HG02763 (cell line): ENCODE results near the gene PTGES2.

Source experiments
- ATAC-seq: cut with Tn5 transposase; IDR thresholded peaks from one replicate; pipeline ENCODE4 v1.9.1; 2021; ENCODE audit warnings: mild to moderate bottlenecking, moderate library complexity; ENCODE audit not compliant: unreplicated experiment

PTGES2 gene

DNA sequence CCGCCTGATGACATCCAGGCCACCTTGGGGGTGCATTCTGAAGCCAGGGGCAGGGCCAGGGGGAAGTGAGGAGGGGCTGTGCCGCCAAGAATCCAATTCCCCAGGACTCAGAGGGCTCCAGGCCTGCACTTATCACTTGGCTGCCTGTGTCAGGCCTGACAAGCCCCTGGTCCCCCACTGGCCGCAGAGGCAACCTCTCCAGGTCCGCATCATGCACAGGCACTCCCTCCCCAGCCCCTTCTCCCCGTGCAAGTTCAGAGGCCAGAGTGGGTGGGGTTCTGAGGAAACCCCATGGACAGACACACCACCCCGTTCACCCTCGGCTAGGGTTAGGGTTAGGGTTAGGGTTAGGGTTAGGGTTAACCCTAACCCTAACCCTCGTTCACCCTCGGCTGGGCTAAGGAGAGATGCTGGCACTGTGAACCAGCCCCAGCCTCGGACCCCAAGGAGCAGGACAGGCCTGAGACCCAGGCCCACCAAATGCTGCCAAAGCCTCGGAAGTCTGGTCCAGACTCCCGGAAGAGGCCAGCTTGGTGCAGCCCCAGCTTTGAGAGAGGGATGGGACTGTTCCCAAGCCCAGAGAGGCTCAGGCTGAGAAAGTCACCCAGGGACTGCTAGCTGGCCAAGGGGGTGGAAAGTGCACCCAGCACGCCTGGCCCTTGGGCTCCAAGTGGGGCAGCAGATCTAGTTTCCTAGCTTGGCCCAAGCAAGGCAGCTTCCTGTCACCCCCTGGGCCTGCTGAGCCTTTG is 26.6 kb upstream of the PTGES2 start:
- ATAC-seq: no peak

DNA sequence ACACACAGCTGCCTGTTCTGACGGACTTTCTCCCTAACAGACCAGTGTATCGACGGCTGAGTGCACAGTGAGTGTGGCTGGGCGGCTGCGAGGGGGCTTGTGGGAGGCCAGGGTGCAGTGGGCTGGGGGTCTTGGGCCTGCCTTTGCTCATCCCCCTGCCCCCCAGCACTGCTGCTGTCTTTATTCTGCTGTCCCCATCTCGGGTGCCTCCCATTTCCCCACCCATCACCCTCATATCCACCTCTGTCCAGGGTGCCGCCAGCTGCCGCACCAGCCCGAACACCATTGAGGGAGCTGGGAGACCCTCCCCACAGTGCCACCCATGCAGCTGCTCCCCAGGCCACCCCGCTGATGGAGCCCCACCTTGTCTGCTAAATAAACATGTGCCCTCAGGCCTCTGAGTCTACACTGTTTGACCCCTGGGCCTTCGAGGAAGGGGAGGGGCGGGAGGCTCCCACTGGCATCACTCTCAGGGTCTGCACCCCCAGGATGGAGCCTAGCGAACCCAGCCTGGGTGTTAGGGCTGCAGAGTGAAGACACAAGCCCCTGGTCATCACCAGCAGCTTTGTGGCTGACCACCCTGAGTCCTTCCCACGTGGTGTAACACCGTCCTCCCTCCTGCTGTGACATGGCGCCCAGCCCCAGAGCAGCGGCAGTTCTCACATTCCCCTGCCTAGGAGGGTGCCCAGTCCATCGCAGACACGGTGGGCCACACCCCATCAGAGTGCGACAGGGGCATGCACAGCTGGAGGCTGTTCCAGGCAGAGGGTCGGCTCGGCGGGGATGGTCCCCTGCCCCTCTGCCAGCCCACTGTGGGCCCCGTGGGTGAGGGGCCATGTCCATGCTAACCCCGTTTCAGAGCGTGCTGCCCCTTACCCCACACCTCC is 25.8 kb upstream of the PTGES2 start:
- ATAC-seq: no peak

DNA sequence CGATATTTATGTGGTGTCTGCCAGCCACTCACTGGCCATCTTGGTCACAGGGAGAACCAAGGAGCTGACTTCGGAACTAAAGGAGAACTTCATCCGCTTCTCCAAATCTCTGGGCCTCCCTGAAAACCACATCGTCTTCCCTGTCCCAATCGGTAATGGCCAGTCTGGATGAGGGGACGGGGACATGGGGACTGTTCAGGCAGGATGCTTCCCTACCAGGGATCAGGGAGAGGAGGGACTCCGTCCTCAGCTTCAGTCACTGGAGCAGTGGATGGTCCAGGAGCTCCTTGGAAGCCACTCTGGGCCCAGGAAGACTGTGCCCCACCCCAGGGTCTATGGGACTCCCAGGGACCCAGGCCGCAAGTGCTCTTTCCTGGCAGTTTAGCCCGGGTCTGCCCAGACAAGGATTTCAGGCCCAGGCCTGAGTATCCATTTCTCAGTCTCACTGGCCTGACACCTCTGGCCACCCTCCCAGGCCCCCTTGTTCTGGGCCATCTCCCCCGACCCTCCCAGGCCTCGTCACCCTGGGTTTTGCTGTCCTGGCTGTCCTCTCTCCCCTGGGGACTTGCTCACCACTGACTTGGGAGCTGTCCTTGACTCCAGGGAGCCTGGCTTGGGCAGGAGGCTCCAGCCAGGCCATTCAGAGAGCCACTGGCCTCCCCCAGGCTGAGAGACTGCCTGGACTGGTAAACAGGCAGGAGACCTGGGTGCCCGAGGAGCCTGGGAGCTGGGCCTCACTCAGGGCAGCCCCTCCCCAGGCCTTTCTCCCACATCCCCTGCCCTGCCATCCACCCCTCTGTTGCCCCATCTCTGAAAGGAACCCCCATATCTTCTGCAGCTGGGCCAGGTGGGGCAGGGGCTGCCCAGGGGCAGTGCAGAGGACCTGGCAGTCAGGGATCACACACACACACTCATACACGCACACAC is 24.9 kb upstream of the PTGES2 start:
- ATAC-seq: no peak

DNA sequence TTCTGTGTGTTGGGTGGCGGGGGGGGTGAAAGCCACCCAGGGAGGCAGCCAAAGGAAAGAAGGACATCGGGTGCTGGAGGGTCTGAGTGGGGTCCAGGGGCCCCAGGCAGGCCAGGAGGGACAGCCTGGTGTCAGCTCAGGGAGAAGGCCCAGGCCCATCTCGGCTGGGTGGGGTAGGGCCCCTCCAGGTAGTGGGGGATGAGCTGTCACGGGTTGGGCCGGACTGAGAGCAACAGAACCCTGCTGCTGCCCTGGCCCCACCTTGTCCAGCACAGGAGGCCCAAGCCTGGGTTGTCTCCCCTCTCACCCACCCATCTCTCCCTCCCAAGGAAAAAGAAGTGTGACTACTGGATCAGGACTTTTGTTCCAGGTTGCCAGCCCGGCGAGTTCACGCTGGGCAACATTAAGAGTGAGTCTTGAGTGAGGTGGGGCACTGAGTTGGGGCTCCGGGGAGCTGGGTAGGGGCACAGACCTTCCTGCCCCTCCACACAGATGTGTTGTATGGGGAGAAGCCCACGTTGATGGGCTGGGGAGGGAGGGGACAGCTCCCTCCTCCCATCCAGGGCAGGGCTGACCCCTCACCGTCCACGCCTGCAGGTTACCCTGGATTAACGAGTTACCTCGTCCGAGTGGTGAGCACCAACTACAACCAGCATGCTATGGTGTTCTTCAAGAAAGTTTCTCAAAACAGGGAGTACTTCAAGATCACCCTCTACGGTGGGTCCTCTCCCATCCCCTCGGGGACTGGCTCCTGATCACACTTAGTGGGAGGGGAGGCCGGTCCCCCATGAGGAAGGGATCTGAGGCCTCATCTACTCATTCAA is 24.0 kb upstream of the PTGES2 start:
- no peak for ATAC-seq

DNA sequence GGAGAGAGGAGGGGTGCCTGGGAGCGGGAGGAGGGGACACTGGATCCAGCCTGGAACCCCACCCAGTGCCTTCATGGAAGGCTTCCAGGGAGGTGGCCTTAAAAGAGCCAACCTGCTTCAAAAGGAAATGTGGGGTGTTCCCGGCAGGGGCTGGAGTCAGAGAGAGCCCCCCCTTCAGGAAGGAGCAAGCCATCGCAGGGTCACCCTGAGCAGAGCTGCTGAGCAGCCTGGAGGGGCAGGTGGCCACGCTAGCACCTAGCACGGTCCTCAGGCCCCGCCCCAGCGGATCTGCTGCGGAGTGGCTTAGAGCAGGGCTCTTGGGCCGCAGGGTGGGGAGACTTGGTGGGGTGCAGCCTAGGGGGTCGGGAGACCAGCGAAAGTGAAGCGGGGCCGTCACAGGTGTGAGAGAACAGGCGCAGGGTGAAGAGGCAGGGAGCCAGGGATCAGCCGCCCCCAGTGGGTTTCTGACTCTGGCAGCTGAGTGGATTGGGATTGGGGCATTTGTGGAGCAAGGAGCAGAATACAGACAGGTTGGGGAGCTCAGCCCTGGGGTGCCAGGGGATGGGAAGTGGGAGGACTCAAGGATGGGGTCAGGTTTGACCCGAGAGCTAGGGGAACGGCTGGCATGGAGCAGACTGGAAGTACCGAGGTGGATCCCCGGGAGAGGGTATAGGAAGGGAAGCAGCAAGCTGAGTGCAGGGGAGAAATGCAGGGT is 23.2 kb upstream of the PTGES2 start:
- no peak for ATAC-seq

DNA sequence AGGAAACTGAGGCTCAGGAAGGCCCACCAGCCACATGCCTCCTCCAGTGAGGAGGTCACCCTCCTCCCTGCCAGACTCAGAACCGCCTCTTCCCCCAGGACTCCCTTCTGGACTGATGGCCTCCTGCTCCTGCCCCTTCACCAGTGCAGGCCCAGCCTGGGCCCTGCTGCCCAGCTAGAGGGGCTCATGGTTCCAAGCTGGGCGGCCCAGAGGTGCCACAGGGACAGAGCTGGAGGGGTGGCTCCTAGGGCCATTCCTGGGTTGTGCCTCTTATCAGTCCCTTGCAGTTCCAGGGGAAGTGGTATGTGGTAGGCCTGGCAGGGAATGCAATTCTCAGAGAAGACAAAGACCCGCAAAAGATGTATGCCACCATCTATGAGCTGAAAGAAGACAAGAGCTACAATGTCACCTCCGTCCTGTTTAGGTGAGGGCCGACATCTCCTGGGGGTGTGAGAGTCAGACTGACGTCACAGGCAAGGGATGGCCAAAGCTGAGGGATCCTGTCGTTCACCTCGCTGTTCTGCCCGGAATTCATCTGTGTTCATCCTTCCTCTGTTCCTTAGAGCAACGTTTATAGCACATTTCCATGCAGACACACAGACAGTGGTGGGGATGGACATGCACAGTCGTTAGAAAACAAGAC is 22.5 kb upstream of the PTGES2 start:
- no peak for ATAC-seq

DNA sequence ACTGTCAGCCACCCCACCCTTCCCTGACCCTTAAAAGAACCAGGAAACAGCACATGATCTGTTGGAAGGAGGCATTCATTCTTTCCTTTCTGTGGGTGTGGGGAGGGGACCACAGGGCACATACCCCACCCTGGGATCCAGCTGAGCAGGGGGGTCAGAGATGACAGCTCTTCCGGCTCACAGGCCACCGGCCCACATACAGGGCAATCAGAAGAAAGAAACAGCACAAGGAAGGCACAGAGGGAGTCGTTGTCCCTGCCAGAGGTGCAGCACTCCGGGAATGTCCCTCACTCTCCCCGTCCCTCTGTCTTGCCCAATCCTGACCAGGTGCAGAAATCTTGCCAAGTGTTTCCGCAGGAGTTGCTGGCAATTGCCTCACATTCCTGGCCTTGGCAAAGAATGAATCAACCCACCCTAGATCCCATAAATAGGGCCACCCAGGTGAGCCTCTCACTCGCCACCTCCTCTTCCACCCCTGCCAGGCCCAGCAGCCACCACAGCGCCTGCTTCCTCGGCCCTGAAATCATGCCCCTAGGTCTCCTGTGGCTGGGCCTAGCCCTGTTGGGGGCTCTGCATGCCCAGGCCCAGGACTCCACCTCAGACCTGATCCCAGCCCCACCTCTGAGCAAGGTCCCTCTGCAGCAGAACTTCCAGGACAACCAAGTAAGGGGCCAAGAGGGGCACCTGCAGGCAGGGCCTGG is 21.6 kb upstream of the PTGES2 start, which contains the start of gene LCN2:
LCN2 (plus strand) TSS at position 453 of the 701 bp plus-strand sequence; CDS start at position 526, 73 bp downstream.
- ATAC-seq: no peak

DNA sequence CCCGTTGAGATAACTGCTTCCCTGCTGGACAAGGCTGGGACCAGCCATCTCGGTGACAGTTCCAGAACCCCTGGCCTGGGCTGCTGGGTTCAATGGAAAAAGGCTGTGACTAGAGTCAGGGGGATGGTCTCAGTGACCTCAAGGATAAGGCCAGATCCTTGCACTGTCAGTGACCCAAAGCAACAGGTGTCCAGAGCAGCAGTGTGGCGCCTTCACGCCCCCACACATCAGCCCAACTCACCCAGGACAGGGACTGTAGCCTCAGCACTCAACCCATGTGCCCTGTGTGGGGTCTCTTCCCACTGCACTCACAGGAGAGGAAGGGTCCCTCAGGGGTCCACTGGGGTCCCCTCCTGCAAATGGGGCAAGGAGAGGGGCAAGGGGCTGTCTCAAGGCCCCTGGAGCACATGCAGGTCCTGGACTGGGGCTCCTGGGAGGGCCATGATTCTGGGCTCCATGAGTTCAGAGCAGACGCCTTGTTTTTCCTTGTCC is 21.0 kb upstream of the PTGES2 start:
- no peak for ATAC-seq

DNA sequence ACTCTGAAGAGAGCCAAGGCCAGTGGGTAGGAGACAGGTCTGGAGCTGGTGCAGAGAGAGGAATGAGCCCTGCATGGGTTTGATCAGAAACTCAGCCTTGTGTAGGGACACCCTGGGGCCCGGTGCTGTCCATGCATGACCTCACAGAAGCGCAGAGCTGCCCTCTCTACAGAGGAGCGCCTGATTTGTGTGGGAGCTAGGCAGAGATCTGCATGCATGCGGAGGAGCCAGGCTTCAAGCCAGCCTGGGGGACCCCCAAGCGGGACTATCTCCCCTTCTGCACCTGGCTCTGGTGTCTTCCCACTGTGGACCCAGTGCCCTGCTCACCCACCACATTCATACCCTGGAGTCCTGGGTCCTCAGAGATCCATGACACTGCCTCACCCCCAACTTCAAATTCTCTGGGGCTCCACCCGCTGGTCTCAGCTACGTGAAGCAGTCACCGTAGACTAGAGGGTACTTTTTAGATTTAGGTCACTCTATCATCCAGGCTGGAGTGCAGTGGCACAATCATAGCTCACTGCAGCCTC is 19.1 kb upstream of the PTGES2 start:
- no peak for ATAC-seq

DNA sequence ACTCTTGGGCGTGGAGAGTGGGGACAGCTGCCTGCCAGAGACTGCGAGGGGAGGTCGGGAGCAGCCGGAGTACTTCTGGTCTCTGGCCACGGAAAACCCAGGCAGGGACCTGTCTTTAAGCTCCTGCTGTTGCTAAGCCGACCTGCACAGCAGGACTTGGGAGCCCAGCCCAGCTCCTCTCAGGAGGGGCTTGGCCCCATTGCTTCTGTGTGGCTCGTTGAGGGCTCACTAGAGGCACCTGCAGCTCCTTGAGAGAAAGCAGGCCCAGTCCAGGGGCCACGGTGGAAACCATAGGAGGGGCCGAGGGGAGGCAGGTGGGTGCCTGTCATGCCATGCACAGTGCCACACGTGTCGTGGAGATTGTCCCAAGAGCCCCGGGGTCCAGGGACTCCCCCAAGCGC is 18.4 kb upstream of the PTGES2 start:
- ATAC-seq: no peak

DNA sequence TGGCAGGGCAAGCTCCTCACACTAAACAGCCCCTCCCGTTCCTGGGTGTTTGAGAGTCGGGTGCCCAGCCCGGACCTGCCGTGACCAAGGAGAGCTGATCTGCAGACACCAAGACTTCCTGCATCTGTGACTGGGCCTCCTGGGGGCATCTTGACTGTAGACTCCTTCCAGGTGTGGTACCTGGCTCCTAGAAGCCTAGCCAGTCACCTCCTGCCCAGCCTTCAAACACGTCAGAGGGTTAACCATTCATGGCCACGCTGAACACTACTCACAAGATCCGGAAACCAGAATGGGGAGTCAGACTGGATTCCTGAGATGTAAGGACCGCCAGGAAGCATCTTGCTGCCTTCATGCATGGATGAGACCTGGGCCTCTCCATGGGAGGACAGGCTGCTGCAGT is 18.0 kb upstream of the PTGES2 start:
- no peak for ATAC-seq

DNA sequence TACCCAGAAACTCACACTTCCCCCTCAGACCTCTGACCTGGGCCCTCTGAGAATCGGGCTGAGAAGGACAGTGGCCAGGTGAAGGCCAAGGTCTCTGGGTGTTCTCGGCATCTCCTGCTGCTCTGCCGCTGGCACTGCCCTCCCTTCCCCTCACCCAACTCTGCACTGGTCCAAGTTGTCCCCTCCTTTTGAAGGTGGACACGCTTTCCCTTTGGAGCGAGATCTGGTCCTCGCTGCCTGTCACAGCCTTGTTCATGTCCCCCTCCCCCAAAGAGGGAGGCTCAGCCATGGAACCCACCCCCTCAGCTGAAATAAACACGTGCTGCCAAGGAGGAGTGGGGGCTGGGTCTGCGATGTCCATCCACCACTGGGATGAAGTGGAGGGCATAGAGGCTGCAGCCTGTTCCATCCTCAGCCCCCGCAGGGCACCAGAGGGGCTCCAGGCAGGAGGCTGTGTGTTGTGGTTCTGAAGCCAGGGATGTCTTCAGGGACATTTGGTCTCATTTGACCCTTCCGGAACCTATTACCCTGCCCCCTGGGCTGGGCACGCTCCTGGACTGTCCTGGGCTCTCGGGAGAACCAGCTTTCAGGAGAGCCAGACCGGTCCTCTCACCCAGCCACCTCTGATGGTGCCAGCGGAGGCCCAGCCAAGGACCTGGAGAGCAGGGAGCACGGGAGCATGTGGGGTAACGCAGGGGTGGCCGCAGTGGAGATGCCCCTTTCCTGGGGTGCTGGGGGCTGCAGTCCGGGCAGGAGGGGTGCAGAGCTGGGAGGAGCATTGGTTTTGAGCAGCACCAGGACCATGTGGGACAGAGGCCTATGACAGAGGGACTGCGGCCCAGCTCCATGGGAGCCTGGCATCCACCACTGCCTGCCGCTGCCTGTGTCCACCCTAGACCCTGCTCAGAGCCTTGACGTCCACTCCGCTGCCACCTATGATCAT is 17.0 kb upstream of the PTGES2 start:
- ATAC-seq: no peak

DNA sequence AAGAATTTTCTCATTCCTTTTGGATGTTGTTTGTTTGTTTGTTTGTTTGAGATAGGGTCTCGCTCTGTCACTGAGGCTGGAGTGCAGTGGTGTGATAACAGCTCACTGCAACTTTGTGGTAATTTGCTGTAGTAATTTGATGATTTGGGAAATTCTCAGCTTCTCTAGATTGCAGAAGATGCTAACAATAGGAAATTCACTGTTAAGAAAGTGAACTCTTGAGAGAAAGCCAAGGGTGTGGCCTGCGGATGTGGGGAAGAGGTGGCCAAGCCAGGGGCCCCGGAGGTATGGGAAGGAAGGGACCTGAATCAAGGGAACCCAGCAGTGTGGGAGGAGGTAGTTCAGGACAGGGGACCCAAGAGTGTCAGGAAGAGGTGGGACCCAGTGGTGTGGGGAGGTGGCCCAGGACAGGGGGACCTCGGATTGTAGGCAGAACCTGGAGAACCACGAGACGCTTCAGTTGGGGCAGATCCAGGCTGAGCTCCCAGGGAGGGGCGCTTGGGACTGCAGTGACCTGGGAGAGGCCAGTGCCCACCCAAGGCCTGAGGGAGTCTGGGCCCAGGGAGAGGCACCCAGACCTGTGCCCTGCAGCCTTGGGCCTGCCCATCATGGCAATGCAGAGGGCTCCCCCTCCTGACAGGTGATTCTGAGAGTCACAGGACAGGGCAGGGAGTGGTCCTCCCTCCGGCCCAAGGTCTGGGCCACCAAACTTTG is 16.2 kb upstream of the PTGES2 start:
- ATAC-seq: no peak

DNA sequence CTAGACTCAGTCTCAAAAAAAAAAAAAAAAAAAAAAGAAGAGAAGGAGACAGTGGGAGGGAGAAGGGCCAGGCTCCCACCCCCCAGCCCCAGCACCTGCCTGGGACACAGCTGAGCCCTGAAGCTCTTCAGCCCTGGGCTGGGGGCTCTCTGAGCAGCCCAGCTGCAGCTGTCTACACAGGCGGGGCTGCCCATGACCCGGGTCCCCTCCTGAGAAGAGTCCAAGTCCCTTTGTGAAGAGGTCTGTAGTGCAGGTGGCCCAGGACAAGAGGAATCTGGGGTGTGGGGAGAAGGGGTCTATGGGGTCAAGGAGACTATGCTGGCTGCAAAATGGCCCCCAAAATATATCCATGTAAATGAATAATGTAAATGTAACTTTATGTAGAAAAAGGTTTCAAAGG is 15.1 kb upstream of the PTGES2 start:
- no peak for ATAC-seq

DNA sequence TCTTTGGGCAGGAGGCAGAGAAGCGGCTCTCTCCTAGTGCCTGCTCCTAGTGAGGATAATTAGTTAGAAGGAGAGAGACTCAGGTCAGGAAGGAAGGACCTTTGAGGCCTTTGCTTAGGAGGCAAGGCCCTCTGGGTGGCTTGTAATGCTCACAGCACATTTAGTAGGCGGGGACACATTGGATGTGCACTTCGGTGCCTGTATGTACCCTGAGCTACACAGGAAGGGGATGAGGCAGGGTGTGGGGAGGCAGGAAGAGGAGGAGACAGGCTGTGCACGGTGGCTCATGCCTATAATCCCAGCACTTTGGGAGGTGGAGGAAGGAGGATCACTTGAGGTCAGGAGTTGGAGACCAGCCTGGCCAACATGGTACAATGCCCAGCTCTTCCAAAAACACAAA is 14.5 kb upstream of the PTGES2 start:
- ATAC-seq: no peak

DNA sequence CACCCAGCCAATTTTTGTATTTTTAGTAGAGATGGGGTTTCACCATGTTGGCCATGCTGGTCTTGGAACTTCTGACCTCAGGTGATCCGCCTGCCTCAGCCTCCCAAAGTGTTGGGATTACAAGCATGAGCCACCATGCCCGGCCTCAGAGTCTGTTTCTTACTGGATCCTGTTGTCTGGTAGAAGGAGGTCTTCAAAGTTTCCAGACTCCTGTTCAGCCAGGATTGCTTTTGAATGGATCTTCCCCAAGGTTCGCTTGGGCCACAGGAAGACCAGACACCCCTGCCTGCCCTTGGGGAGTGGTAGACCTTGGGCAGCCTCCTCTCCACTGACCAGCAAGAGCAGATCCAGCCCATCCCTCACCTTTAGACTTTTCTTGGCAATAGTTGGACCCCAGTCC is 14.1 kb upstream of the PTGES2 start:
- ATAC-seq: no peak
